ENCODE data around the gene TAPBPL. TPM values are rescaled to one million over a fixed set of nuclear protein-coding genes. Genes with fewer than 3 reads are reported as not detected.

The TAPBPL gene
- total and polyA plus RNA-seq, 2 of the 13 experiments (the other 11 are each of a cell fraction or from before 2014, with no cell fraction given) = 10.0 to 14.5 TPM

- no peak for TF ChIP-seq NCOR1 (IDR thresholded peaks at IDR 0.05; ENCODE audit: borderline replicate concordance, low read length)
- no peak for TF ChIP-seq ZFP1 (CRISPR knock-in tag; IDR thresholded peaks at IDR 0.05)
- TF ChIP-seq ZSCAN21 (CRISPR knock-in tag; IDR thresholded peaks at IDR 0.05; ENCODE audit: borderline replicate concordance) = peak; percentile 89
- TF ChIP-seq ZNF557 (CRISPR knock-in tag; IDR thresholded peaks at IDR 0.05) = peak; percentile 31; the same call in 1 of the 2 replicates
- peak; percentile 50; the same call in 1 of the 2 replicates for TF ChIP-seq KLF6 (CRISPR knock-in tag; IDR thresholded peaks at IDR 0.05)
- no peak for TF ChIP-seq ZNF737 (CRISPR knock-in tag; IDR thresholded peaks at IDR 0.05; ENCODE audit: borderline replicate concordance)
- no peak for TF ChIP-seq JDP2 (CRISPR knock-in tag; IDR thresholded peaks at IDR 0.05; ENCODE audit: borderline replicate concordance)
- TF ChIP-seq EZH2 (conservative IDR thresholded peaks at IDR 0.05; ENCODE audit: low read depth, low read length) = no peak
- peak; percentile 90 for TF ChIP-seq KDM2A (CRISPR knock-in tag; IDR thresholded peaks at IDR 0.05; ENCODE audit: borderline replicate concordance, low read depth)
- TF ChIP-seq NFE2L2 (IDR thresholded peaks at IDR 0.05; ENCODE audit: low read length) = no peak
- TF ChIP-seq HNF1B (CRISPR knock-in tag; IDR thresholded peaks at IDR 0.05) = peak; percentile 92; the same call in 1 of the 2 replicates
- TF ChIP-seq PATZ1 (CRISPR knock-in tag; IDR thresholded peaks at IDR 0.05) = no peak; the same call in none of the 2 replicates
- TF ChIP-seq NCOA2 (CRISPR knock-in tag; IDR thresholded peaks at IDR 0.05) = no peak
- no peak for TF ChIP-seq ZNF3 (CRISPR knock-in tag; IDR thresholded peaks at IDR 0.05)
- TF ChIP-seq ZNF225 (CRISPR knock-in tag; IDR thresholded peaks at IDR 0.05) = peak; percentile 54; the same call in 1 of the 2 replicates
- TF ChIP-seq ZMAT3 (CRISPR knock-in tag; conservative IDR thresholded peaks at IDR 0.05) = peak; percentile 87
- no peak for TF ChIP-seq PREB (CRISPR knock-in tag; IDR thresholded peaks at IDR 0.05)
- peak; percentile 93 for TF ChIP-seq ZNF580 (CRISPR knock-in tag; IDR thresholded peaks at IDR 0.05; ENCODE audit: borderline replicate concordance, low read depth)
- peak; percentile 80; the same call in 1 of the 2 replicates for TF ChIP-seq MXD3 (CRISPR knock-in tag; IDR thresholded peaks at IDR 0.05)
- TF ChIP-seq ZNF605 (CRISPR knock-in tag; IDR thresholded peaks at IDR 0.05) = peak; percentile 31; the same call in 1 of the 2 replicates
- TF ChIP-seq ISL2 (CRISPR knock-in tag; IDR thresholded peaks at IDR 0.05) = peak; percentile 29; the same call in 1 of the 2 replicates
- no peak for TF ChIP-seq DNMT3B (CRISPR knock-in tag; conservative IDR thresholded peaks at IDR 0.05)
- no peak for TF ChIP-seq SMARCE1 (IDR thresholded peaks at IDR 0.05; ENCODE audit: borderline replicate concordance)
- peak; percentile 46 for TF ChIP-seq ZNF781 (CRISPR knock-in tag; IDR thresholded peaks at IDR 0.05; ENCODE audit: borderline replicate concordance, not compliant biosample characterization)
- TF ChIP-seq FOXM1 (CRISPR knock-in tag; IDR thresholded peaks at IDR 0.05) = no peak
- TF ChIP-seq ZFP36L2 (CRISPR knock-in tag; IDR thresholded peaks at IDR 0.05) = no peak
- TF ChIP-seq ZNF33B (CRISPR knock-in tag; IDR thresholded peaks at IDR 0.05) = no peak
These were observed 18.7 kb downstream of the TAPBPL start, which contains the start of gene VAMP1 (continued) for GRCh38 chr12:6470375-6471163.

Measured in HepG2 (cell line).